ENCODE results near the gene PRG2.

PRG2 gene

GRCh38 chr11:57395905-57396623, 5.6 kb upstream of the PRG2 start:
- DNase-seq = no peak

DNA sequence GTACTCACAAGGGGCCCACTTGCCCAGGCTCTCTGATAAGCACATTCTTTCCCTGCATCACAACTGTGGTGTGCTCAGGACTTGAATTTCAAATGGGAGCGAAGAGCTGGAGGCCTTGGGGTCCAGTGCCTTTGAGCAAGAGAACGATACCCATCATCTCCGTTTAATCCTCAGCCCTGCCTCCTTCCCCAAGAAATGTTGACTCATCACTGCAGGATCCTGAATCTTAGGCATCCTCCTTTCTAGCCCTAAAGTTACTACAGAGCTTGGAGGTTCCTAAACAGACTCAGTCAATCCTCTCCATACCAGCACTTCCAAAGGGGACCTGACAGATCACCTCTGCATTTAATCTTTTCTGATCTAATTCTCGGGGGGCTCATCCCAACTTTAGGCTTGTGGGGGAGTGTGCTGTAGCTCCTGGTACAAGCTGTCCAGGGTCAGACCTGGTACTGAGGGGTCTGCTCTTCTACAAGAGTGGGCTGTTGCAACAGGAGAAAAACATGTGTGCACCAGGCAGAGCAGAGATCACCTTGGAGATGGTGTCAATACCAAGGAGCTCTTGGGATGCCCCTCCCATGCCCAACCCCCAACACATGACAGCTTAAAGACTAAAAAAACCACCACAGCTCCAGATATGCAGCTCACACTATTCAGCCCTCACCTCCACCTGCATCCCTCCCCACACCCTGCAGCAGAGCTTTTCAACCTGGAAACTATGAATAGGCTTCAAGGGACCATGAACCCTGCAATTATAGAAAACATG, 3.9 kb upstream of the PRG2 start:
- no peak for DNase-seq

DNA sequence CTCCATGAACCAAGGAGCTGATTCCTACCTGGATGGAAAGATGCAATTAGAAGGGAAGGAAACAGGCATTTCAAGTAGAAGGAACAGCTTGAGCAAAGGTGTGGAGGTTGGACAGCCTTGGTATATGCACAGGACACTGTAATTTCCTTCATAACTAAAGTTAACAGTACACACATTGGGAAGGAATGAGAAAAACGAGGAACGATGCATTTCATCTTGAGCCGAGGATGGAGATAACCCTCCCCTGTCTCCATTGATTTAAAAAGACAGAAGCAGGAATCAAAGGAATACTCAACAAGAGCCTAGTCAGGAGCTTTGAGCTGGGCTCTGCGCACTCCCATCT, 2.3 kb upstream of the PRG2 start:
- no peak for DNase-seq

DNA sequence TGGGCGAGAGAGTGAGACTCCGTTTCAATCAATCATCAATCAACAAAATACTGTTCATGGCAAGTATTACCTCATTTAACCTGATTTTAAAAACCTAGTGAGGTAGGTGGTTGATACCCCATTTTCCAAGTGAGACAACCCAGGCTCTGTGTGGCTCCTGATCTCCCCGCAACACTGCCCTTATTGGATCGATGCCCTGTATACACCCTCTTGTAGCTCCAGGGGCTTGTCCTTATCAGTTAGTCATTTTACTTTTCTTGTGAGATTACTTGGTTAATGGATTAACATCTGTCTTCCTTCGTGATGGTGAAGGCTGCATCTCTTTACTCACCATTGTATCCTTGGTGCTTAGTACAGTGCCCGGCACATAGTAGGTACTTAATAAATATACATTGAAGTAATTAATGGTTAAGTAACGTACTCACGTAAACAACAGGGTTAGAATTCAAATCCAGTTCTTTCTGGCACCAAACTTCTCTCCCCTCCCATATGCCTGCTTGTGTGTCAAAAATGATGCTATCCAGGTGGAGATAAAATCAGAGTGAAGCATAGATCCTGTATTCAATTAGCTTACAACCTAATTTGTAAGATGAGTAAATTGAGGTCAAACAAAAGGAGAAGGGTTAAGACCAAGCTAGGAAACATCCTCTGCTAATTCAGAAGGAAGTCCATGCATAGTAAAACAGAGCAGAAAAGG, 1.8 kb upstream of the PRG2 start:
- no peak for DNase-seq

DNA sequence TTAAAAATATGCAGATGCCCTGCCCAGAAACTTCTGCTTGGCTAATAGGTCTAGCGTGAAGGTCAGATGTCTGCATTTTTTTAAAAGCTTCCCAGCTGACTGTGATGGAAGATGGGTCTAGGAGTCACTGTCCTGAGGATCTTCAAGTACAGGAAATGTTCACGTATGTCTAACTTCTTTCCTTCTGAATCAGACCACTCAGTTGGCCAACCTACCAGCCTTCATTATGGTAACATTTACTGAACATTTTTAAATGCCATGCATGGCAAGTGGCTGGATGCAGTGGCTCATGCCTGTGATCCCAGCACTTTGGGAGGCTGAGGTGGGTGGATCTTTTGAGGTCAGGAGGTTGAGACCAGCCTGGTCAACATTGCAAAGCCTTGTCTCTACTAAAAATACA, 1.1 kb upstream of the PRG2 start:
- DNase-seq = no peak

GRCh38 chr11:57391111-57391510, 661 bp upstream of the PRG2 start:
- no peak for DNase-seq

GRCh38 chr11:57387289-57388030, 3.0 kb downstream of the PRG2 start:
- no peak for DNase-seq

GRCh38 chr11:57386178-57386940, 4.1 kb downstream of the PRG2 start:
- DNase-seq = no peak

GRCh38 chr11:57380975-57381374, 9.5 kb downstream of the PRG2 start, which contains the start of gene PRG3:
TSS of gene PRG3 (minus strand) at chr11:57381150. CDS start at chr11:57380708, 442 bp downstream.
- no peak for DNase-seq

DNA sequence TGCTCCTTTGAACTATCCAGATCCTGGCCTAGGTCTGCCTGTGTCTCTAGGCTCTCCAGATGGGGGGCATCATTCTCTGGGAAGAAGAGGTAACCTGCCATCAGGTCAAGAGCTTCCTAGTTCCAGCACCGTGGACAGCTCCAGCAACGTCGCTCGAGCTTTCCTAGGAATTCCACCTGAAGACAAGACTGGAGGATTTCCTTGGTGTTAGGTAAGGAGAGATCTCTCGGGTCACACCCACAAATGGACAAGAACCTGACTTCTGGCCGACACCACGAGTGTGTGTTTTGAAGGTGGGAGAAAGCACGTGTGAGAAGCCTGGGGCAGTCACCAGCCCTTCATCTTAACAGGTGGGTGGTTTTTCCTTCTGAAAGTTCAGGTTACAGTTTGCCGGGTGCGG, 10.7 kb downstream of the PRG2 start:
- no peak for DNase-seq

- no peak for DNase-seq
Observed at GRCh38 chr11:57378186-57378585, 12.3 kb downstream of the PRG2 start.

DNA sequence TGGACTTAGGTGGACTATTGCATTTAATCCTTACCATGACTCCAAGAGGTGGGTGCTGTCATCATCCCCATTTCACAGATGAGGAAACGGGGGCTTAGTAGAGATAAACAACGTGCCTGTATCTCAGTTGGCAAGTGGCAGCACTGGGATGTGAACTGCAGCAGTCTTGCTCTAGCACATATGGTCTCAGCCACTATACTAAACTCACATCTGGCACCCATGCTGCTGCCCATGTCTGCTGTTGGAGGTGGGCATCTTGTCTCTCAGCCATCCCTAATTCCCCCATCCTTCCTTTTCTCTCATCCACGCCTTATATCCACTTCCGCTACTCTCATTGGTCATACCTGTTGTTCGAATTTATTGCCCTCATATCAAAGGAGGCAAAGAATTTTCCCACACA, 13.3 kb downstream of the PRG2 start:
- no peak for DNase-seq

GRCh38 chr11:57376095-57377090, 14.1 kb downstream of the PRG2 start:
- no peak for DNase-seq

GRCh38 chr11:57375490-57375889, 15.0 kb downstream of the PRG2 start:
- DNase-seq = no peak

DNA sequence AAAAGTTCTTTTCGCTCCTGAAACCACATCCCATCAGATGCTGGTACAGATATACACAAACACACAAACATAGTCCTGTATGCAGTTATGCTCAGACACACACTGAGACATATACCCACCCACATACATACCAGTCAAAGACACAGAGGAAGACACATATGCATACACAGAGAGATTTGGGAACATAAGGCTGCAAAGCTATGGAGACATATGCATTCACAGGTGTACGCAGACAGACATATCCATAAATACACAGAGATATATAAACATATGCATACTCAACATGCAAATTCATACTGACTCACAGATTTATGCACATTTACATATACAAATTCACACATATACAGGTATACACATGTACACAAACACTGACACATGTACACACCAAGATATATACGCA, 15.5 kb downstream of the PRG2 start:
- DNase-seq = no peak

DNA sequence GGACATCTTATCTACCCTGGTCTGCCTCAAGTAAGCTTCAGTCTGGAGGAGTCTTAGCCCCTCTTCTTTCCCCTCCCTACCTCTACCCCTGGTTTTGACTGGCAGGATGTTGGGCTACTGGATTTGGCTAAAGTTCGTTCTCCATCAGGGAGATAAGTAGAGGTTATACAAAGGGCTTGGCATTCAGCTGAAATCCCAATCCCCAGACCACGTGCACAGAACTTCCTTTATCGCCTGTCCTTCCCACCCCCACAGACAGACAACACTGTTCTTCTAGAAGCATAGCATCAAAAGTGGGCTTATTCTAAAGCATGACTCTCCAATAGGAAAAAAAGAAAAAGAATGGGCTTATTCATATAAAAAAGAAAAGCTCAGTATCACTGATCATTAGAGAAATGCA, 17.3 kb downstream of the PRG2 start:
- DNase-seq = no peak

DNA sequence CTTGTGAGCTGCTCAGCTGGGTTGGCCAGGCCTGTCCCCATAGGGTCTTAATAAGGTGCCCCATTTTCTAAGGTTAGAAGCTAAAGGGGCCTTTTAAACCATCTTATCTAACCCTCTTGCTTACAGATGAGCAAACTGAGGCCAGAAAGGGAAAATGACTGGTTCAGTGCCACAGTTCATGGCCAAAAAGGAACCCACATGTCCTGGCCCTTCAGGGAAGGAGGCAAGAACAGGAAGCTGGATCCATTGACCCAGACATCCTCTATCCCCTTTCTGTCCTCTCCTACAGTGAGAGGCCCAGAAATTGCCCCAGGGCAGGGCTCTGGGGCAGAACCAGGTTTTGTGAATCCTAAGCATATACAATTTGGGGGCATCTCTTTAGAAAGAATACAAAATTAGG, 19.5 kb downstream of the PRG2 start:
- no peak for DNase-seq

- DNase-seq = no peak
Observed at GRCh38 chr11:57370251-57370650, 20.2 kb downstream of the PRG2 start.

DNA sequence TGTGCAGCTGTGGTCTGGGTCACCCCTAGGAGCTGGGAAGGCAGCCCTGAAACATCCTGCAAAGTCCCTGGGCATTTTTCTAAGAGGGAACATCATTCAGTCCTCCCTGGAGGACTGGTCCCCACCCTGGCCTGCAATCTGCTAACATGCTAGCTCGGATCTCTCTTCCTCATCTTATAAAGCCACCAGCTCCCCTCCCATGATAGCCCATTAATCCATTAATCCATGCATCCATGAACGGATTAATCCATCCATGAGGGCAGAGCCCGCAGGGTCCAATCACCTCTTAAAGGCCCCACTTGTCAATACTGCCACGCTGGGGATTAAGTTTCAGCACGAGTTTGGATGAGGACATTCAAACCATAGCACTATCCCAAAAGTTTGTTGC, 21.6 kb downstream of the PRG2 start:
- DNase-seq = no peak

- no peak for DNase-seq
Observed at GRCh38 chr11:57368106-57368844, 22.2 kb downstream of the PRG2 start.

All from activated gamma-delta T cell (primary cell).